Osteocyte (in vitro differentiated cells): Measurements from ENCODE around the gene ASIC1. TPM values are rescaled to one million over a fixed set of nuclear protein-coding genes. Genes with fewer than 3 reads are reported as not detected.

Experiments
- DNase-seq: peaks from one replicate; pipeline ENCODE4 v3.0.0; 2021; ENCODE audit warnings: mixed read lengths; ENCODE audit not compliant: unreplicated experiment; ENCODE audit errors: extremely low spot score
- H3K27ac Mint-ChIP-seq: one replicate; pipeline ENCODE4 v1.8.0; 2021; ENCODE audit warnings: mild to moderate bottlenecking, mixed read lengths; ENCODE audit not compliant: unreplicated experiment
- H3K27me3 Mint-ChIP-seq: one replicate; pipeline ENCODE4 v1.8.0; 2021; ENCODE audit warnings: mixed read lengths; ENCODE audit not compliant: unreplicated experiment
- H3K36me3 Mint-ChIP-seq: one replicate; pipeline ENCODE4 v1.8.0; 2021; ENCODE audit warnings: mixed read lengths; ENCODE audit not compliant: unreplicated experiment
- H3K4me1 Mint-ChIP-seq: one replicate; pipeline ENCODE4 v1.8.0; 2021; ENCODE audit warnings: mixed read lengths; ENCODE audit not compliant: unreplicated experiment
- H3K4me3 Mint-ChIP-seq: one replicate; pipeline ENCODE4 v1.8.0; 2021; ENCODE audit warnings: mild to moderate bottlenecking, moderate library complexity, mixed read lengths; ENCODE audit not compliant: unreplicated experiment
- H3K9me3 Mint-ChIP-seq: one replicate; pipeline ENCODE4 v1.8.0; 2021; ENCODE audit warnings: mixed read lengths; ENCODE audit not compliant: unreplicated experiment
- CTCF ChIP-seq: fragments of 200-600 bp; sonication (generic); IDR thresholded peaks from 2 replicates; pipeline ENCODE4 v1.5.0; 2021; ENCODE audit warnings: antibody characterized with exemption, mild to moderate bottlenecking, moderate library complexity
- total RNA-seq: library from RNA; stranded (reverse); gene quantifications from 2 replicates; pipeline ENCODE4 v1.2.1, GENCODE V29; 2021

The ASIC1 gene
- total RNA-seq, 1 donor from 2014 or later, result 2.1 TPM

DNA sequence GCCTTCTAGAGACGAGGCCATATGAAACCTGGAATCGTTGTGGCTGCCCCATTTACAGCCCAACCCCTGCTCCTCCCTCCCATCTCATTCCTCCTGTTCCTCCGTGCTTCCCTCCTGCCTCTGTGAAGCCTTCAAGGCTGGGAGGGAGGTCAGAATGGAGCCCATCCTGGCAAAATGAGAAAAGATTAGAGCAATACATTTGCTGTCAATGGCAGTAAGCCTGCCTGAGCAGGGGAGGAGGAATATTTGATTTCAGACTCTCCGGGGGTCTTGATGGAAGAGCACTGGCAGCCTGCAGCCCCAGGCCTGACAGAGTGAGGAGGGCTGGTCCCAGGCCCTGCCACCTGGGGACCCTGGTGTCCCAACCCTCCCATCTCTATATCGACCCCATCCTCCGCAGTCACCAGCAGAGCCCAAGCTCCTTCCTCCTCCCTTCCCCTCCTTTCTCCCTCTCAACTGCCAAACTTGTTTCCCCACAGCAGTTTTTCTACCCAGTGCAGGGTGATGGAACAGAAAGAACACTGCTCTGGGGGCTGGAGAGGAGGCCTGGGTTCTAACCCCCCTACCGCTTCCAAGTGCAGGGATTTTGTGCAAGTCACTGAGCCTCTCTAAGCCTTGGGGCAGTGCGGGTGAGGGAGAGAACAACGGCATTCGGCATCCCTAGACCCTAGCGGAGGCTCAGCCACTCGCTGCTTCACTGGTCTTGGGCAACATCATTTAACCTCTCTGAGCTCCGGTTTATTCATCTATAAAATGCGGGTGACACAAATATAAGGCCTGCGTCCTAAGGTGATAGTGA lies 16.1 kb upstream of the ASIC1 start:
- no peak for TF ChIP-seq CTCF
- Mint-ChIP-seq H3K9me3 (no peaks in the 10 kb centered on the region), H3K27ac (no peak overlapping the region), H3K4me3 (no peak overlapping the region), H3K4me1 (no peaks in the 10 kb centered on the region), H3K27me3 (peaks cover 3% of the 10 kb centered on the region), H3K36me3 (no peaks in the 10 kb centered on the region)
- DNase-seq, result no peak

- H3K9me3 Mint-ChIP-seq, result no peaks in the 10 kb centered on the region
- no peak for TF ChIP-seq CTCF
- no peaks in the 10 kb centered on the region for H3K4me1 Mint-ChIP-seq
- no peak overlapping the region for H3K27ac Mint-ChIP-seq
- DNase-seq, result no peak
- H3K36me3 Mint-ChIP-seq, result no peaks in the 10 kb centered on the region
- H3K27me3 Mint-ChIP-seq, result peaks cover 3% of the 10 kb centered on the region
- H3K4me3 Mint-ChIP-seq, result no peak overlapping the region
Measured at GRCh38 chr12:50041962-50042361, 15.4 kb upstream of the ASIC1 start.

GRCh38 chr12:50042693-50043092 lies 14.7 kb upstream of the ASIC1 start:
- no peaks in the 10 kb centered on the region for H3K36me3 Mint-ChIP-seq
- H3K4me1 Mint-ChIP-seq, result no peaks in the 10 kb centered on the region
- H3K4me3 Mint-ChIP-seq, result no peak overlapping the region
- no peak for TF ChIP-seq CTCF
- H3K27ac Mint-ChIP-seq, result no peak overlapping the region
- no peak for DNase-seq
- no peaks in the 10 kb centered on the region for H3K9me3 Mint-ChIP-seq
- peaks cover 10% of the 10 kb centered on the region for H3K27me3 Mint-ChIP-seq

GRCh38 chr12:50043308-50043707 lies 14.1 kb upstream of the ASIC1 start:
- no peak overlapping the region for H3K27ac Mint-ChIP-seq
- H3K36me3 Mint-ChIP-seq, result no peaks in the 10 kb centered on the region
- peaks cover 12% of the 10 kb centered on the region for H3K27me3 Mint-ChIP-seq
- DNase-seq, result no peak
- H3K9me3 Mint-ChIP-seq, result no peaks in the 10 kb centered on the region
- H3K4me3 Mint-ChIP-seq, result no peak overlapping the region
- TF ChIP-seq CTCF, result no peak
- H3K4me1 Mint-ChIP-seq, result no peaks in the 10 kb centered on the region

DNA sequence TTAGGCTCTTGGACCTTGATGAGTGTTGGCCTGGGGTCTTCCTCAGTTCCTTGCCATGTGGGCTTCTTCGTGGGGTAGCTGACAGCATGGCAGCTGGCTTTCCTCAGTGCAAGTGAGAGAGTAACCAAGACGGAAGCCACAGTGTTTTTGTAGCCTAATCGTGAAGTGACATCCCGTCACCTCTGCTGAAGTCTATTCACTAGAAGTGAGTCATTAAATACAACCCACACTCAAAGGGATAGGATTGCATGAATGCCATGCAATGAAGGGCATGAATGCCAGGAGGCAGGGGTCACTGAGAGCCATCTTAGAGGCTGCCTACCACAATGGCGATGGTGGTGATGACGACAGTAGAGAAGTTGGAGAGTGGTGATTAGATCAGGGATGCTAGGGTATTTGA lies 13.5 kb upstream of the ASIC1 start:
- no peak overlapping the region for H3K27ac Mint-ChIP-seq
- no peaks in the 10 kb centered on the region for H3K4me1 Mint-ChIP-seq
- no peak overlapping the region for H3K4me3 Mint-ChIP-seq
- no peaks in the 10 kb centered on the region for H3K9me3 Mint-ChIP-seq
- H3K27me3 Mint-ChIP-seq, result peaks cover 18% of the 10 kb centered on the region
- H3K36me3 Mint-ChIP-seq, result no peaks in the 10 kb centered on the region
- DNase-seq, result no peak
- TF ChIP-seq CTCF, result no peak
